K562 (cell line): Measurements from ENCODE around the gene CARMIL3. TPM values are rescaled to one million over a fixed set of nuclear protein-coding genes. Genes with fewer than 3 reads are reported as not detected.

Experiments
- ARID2 ChIP-seq: fragments of 450-650 bp; IDR thresholded peaks from 2 replicates; pipeline ENCODE4 v1.6.1; 2017; ENCODE audit warnings: antibody characterized with exemption, mild to moderate bottlenecking
- BACH1 ChIP-seq: fragments of 200-800 bp; sonication (Bioruptor generic); IDR thresholded peaks from 2 replicates; pipeline ENCODE4 v1.6.1; 2016; ENCODE audit warnings: missing genetic modification characterization, missing compliant biosample characterization
- HBP1 ChIP-seq: fragments of 450-650 bp; formaldehyde crosslinking; IDR thresholded peaks from 2 replicates; pipeline ENCODE4 v1.4.0; 2022; ENCODE audit warnings: missing genetic modification characterization
- HDAC1 ChIP-seq, 2 experiments: fragments of 450-650 bp; IDR thresholded peaks; 2 replicates each; pipeline ENCODE4 v1.6.1; 2016 to 2017; ENCODE audit warnings: inconsistent platforms in 1 of 2, mild to moderate bottlenecking in 1 of 2, moderate library complexity in 1 of 2
- MYC ChIP-seq, 2 experiments: fragments of 250-450 bp in 1 of 2; sonication (Bioruptor Pico) in 1 of 2; IDR thresholded peaks; 2 replicates each; pipeline versions ENCODE4 v1.5.1 to v1.6.1; 2012 to 2021; ENCODE audit warnings: low read depth in 2 of 2, borderline replicate concordance in 1 of 2, improper control_type of control experiment in 1 of 2, low read length in 1 of 2, mild to moderate bottlenecking in 1 of 2, moderate library complexity in 1 of 2
- NR2C2 ChIP-seq, 2 experiments: fragments of 200-800 bp in 1 of 2; sonication (Bioruptor generic) in 1 of 2; sonication (generic) in 1 of 2; formaldehyde crosslinking in 1 of 2; IDR thresholded peaks; 2 replicates each; pipeline versions ENCODE4 v1.6.1 to v1.8.0; 2016 to 2022; ENCODE audit warnings: mild to moderate bottlenecking in 1 of 2, missing compliant biosample characterization in 1 of 2, missing genetic modification characterization in 1 of 2, missing genetic modification reagents in 1 of 2
- POLR2G ChIP-seq: fragments of 200-400 bp; formaldehyde crosslinking; IDR thresholded peaks from 2 replicates; pipeline ENCODE4 v1.6.1; 2017; ENCODE audit warnings: low read depth, mild to moderate bottlenecking, antibody characterized with exemption, low read length, moderate library complexity
- RBM25 ChIP-seq: fragments of 200-400 bp; formaldehyde crosslinking; IDR thresholded peaks from 2 replicates; pipeline ENCODE4 v1.6.1; 2018; ENCODE audit warnings: low read length, low read depth, moderate library complexity; ENCODE audit not compliant: severe bottlenecking
- RCOR1 ChIP-seq, 2 experiments: IDR thresholded peaks; 2 replicates each; pipeline ENCODE4 v1.6.1; 2012; ENCODE audit warnings: low read depth in 2 of 2, low read length in 2 of 2, borderline replicate concordance in 1 of 2, improper control_type of control experiment in 1 of 2
- SAFB2 ChIP-seq: fragments of 200-400 bp; formaldehyde crosslinking; IDR thresholded peaks from 2 replicates; pipeline ENCODE4 v1.6.1; 2018; ENCODE audit warnings: borderline replicate concordance, low read length, low read depth, moderate library complexity; ENCODE audit not compliant: severe bottlenecking
- SIN3A ChIP-seq, 2 experiments: fragments of 150-350 bp in 1 of 2; IDR thresholded peaks; 2 replicates each; pipeline ENCODE4 v1.6.1; 2011 to 2016; ENCODE audit warnings: borderline replicate concordance in 2 of 2, low read depth in 2 of 2, low read length in 2 of 2, mild to moderate bottlenecking in 2 of 2, moderate library complexity in 2 of 2; ENCODE audit not compliant: control insufficient read depth in 1 of 2
- STAG1 ChIP-seq: sonication (generic); formaldehyde crosslinking; IDR thresholded peaks from 2 replicates; pipeline ENCODE4 v1.5.0; 2020; ENCODE audit warnings: missing genetic modification reagents, borderline replicate concordance
- TOE1 ChIP-seq, 2 experiments: fragments of 450-650 bp in 1 of 2; sonication (generic) in 1 of 2; formaldehyde crosslinking in 1 of 2; IDR thresholded peaks; 2 replicates each; pipeline versions ENCODE4 v1.7.1 to v1.8.0; 2016 to 2022; ENCODE audit warnings: borderline replicate concordance in 2 of 2, mild to moderate bottlenecking in 2 of 2, antibody characterized with exemption in 1 of 2, inconsistent platforms in 1 of 2, low read depth in 1 of 2, missing genetic modification reagents in 1 of 2, moderate library complexity in 1 of 2
- VEZF1 ChIP-seq: fragments of 200-800 bp; sonication (Bioruptor generic); IDR thresholded peaks from 2 replicates; pipeline ENCODE4 v1.6.1; 2017; ENCODE audit warnings: missing genetic modification characterization, missing compliant biosample characterization
- ZBTB34 ChIP-seq: fragments of 250-450 bp; sonication (Bioruptor Pico); IDR thresholded peaks from 2 replicates; pipeline ENCODE4 v1.8.0; 2021; ENCODE audit warnings: mild to moderate bottlenecking, moderate library complexity
- ZNF24 ChIP-seq: fragments of 450-650 bp; IDR thresholded peaks from 2 replicates; pipeline ENCODE4 v1.6.1; 2016
- ZNF253 ChIP-seq: fragments of 250-450 bp; sonication (Bioruptor Pico); conservative IDR thresholded peaks from 2 replicates; pipeline ENCODE4 v1.6.1; 2021; ENCODE audit warnings: mild to moderate bottlenecking
- ZNF398 ChIP-seq: fragments of 250-450 bp; sonication (Bioruptor Pico); IDR thresholded peaks from 2 replicates; pipeline ENCODE4 v1.8.0; 2021; ENCODE audit warnings: moderate library complexity, mild to moderate bottlenecking, inconsistent platforms
- polyA plus RNA-seq, 8 experiments: library from polyadenylated mRNA; depleted of rRNA in 4 of 8; stranded (reverse) in 5 of 8; unstranded in 3 of 8; fragments of >200 nt; fragmentation: Nextera tagmentation in 2 of 8; fragmentation: Illumina TruSeq in 1 of 8; extraction: Ambion mirVana in 2 of 8; extraction: Trizol in 1 of 8; gene quantifications; 2 replicates each; pipeline versions ENCODE4 v1.2.1 to v1.2.3, GENCODE V29; 2011 to 2014; ENCODE audit warnings: inconsistent platforms in 1 of 8, missing spikeins in 1 of 8
- total RNA-seq, 7 experiments: library from RNA; depleted of rRNA in 6 of 7; stranded (reverse); fragments of >200 nt in 6 of 7; fragmentation: Illumina TruSeq in 2 of 7; extraction: Trizol in 2 of 7; gene quantifications; 2 replicates each; pipeline versions ENCODE4 v1.2.1 to v1.2.3, GENCODE V29; 2011 to 2021; ENCODE audit warnings: low replicate concordance in 1 of 7

The CARMIL3 gene
- total and polyA plus RNA-seq, 9 of the 15 experiments (the other 6 are each of a cell fraction or from before 2014, with no cell fraction given): 0.01 to 0.11 (median 0.05) TPM; not detected in 5

- TF ChIP-seq VEZF1 (CRISPR knock-in tag) (peak; percentile 45), RCOR1 (IDR thresholded peaks at IDR 0.05; ENCODE audit: borderline replicate concordance in 1 of 2, low read depth in 2 of 2, low read length in 2 of 2) (no peak), HDAC1 (IDR thresholded peaks at IDR 0.05) (peak in 1 of 2 experiments; percentile 63; a peak in 1 of 4 replicates), HBP1 (CRISPR knock-in tag) (peak; percentile 44; the same call in 1 of the 2 replicates), ZNF398 (CRISPR knock-in tag) (no peak), SAFB2 (no peak), TOE1 (IDR thresholded peaks at IDR 0.05; ENCODE audit: borderline replicate concordance) (peak; percentile 96), TOE1 (CRISPR knock-in tag; IDR thresholded peaks at IDR 0.05; ENCODE audit: borderline replicate concordance, low read depth) (no peak), ZNF24 (no peak), ZBTB34 (CRISPR knock-in tag) (no peak), RBM25 (no peak), NR2C2 (CRISPR knock-in tag; IDR thresholded peaks at IDR 0.05) (no peak), NR2C2 (tag; IDR thresholded peaks at IDR 0.05) (peak; percentile 27; the same call in 1 of the 2 replicates), MYC (IDR thresholded peaks at IDR 0.05; ENCODE audit: low read depth, low read length) (peak; percentile 89), MYC (CRISPR knock-in tag; IDR thresholded peaks at IDR 0.05; ENCODE audit: borderline replicate concordance, low read depth) (no peak), SIN3A (IDR thresholded peaks at IDR 0.05; ENCODE audit: borderline replicate concordance in 2 of 2, control insufficient read depth in 1 of 2, low read depth in 2 of 2, low read length in 2 of 2) (peak in 1 of 2 experiments; percentile 74; a peak in 1 of 4 replicates), POLR2G (peak; percentile 38; the same call in 1 of the 2 replicates), ZNF253 (CRISPR knock-in tag) (no peak), ARID2 (no peak), BACH1 (tag) (no peak), STAG1 (no peak)
Measured at GRCh38 chr14:24095271-24096068, 43.7 kb downstream of the CARMIL3 start (continued).
